ENCODE data around the gene ACAP1.
"Not testable (repeated sequence)": the region's sequence is repeated elsewhere in the genome, so short reads cannot be mapped to it uniquely, and the experiment has no call there.

Gene ACAP1

GRCh38 chr17:7354262-7354843, 18.0 kb downstream of the ACAP1 start:
- peak in 8 of 58 donors; percentile 6 to 55 (median 26) for DNase-seq

DNA sequence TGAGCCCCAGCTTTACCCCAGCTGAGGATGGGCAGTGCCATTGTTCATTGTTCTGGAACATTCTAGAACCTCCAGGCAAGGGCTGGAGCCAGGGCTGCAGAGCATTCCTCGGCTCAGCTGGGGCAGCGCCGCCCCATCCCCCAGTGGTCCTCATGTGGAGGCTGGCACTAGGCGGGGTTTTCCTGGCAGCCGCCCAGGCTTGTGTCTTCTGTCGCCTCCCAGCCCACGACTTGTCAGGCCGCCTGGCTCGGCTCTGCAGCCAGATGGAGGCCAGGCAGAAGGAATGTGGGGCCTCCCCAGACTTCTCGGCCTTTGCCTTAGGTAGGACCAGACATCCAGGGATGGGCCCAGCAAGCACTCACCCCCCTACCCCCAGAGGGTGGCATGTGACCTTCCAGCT, 18.7 kb downstream of the ACAP1 start, which contains the start of gene TMEM95:
TMEM95 (plus strand) TSS at position 104 of the 400 bp plus-strand sequence; CDS start at position 153, 49 bp downstream.
- peak in 49 of 58 donors; percentile 15 to 93 (median 61) for DNase-seq

GRCh38 chr17:7355573-7355972, 19.2 kb downstream of the ACAP1 start:
- no peak for DNase-seq

- peak in 44 of 58 donors; percentile 7 to 76 (median 50) for DNase-seq
Observed at GRCh38 chr17:7356072-7356549, 19.8 kb downstream of the ACAP1 start.

DNA sequence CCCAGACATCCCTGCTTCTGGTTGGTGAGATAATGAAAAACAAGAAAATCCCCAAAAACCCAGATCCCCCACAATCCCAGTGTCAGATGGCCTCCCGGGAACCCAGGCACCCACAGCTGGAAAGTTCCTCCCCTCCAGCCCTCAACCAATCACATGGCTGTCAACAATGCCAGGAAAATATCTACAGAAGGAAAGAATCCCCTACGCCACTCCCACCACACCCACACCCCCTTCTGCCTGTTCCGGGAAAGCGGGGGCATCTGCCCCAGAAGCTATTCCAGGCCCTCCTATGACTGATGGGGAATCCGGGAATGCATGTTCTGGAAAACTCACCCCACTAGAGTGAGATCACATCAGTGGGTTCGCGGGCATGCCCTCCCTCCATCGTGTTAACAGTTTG, 20.4 kb downstream of the ACAP1 start:
- no peak for DNase-seq

DNA sequence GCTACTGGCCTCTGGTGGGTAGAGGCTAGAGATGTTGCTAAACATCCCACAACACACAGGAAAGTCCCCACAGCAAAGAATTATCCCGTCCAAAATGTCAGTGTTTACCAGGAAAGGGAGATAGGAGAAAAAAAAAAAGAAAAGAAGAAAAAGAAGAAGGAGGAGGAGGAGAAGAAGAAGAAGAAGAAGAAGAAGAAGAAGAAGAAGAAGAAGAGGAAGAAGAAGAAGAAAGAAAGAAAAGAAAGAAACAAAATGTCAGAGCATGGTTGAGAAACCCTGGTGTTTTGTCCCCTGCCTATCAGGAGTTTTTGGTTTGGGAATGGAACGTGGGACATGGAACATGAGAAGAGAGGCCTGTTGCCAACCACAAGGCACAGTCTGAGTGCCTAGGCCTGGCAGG, 21.1 kb downstream of the ACAP1 start:
- DNase-seq: no peak

- no peak for DNase-seq
Observed at GRCh38 chr17:7361906-7362305, 25.6 kb downstream of the ACAP1 start.

GRCh38 chr17:7363311-7363710, 27.0 kb downstream of the ACAP1 start:
- no peak for DNase-seq

DNA sequence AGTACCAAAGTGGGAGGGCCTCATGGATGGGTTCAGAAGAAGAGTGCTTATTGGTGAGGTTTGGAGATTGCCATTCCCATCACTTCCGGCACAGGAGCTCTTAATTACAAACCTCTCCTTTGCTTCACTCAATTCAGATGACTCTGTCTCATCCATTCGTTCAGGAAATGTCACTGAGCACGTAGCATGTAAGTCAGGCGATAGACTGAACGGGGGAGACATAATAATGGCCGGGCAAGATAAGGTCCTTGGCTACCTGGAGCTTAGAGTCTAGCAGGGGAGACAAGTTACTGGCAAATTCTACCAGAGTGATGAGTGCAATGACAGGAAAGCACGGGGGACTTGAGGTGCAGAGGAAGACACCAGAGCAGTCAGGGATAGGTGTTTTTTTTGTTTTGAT, 29.6 kb downstream of the ACAP1 start:
- DNase-seq: not testable (repeated sequence)

- no peak for DNase-seq
Observed at GRCh38 chr17:7367083-7367482, 30.8 kb downstream of the ACAP1 start.

DNA sequence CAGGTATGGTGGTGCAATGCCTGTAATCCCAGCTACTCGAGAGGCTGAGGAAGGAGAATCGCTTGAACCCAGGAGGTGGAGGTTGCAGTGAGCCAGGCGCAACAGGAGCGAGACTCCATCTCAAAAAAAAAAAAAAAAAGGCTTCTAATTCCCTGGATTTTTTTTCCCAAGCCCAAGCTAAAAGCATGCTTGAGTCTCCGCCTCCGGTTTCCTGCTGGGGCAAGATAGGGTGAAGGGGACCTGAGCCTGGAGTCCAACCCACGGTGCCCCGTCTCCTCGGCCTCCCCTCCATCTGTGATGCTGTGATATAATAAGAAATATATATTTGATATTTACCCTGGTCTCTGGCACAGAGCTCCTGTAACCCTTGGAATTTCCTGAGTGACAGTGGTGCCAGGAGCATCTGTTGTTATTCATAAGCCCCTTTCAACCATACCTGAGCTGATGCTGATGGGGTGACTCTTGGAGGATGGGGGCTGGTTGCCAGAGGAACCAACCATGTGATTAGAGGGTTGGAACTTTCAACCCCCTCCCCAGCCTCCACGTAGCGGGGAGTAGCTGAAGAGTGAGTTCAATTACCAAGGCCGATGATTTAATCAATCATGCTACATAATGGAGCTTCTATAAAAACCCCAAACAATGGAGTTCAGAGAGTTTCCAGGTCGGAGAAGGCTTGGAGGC, 31.7 kb downstream of the ACAP1 start:
- no peak for DNase-seq

DNA sequence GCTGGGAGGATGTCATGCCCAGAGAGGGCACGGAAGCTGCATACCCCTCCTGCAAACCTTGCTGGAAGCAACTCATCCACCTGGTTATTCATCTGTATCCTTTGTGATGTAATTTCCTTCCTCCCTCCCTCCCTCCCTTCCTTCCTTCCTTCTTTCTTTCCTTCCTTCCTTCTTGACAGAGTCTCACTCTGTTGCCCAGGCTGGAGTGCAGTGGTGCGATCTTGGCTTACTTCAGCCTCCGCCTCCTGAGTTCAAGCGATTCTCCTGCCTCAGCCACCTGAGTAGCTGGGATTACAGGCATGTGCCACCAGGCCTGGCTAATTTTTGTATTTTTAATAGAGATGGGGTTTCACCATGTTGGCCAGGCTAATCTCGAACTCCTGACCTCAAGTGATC, 32.3 kb downstream of the ACAP1 start:
- DNase-seq: not testable (repeated sequence)

GRCh38 chr17:7369825-7370224, 33.5 kb downstream of the ACAP1 start:
- no peak for DNase-seq

GRCh38 chr17:7370853-7371252, 34.5 kb downstream of the ACAP1 start:
- no peak for DNase-seq

GRCh38 chr17:7374353-7374752, 38.0 kb downstream of the ACAP1 start:
- DNase-seq: no peak

DNA sequence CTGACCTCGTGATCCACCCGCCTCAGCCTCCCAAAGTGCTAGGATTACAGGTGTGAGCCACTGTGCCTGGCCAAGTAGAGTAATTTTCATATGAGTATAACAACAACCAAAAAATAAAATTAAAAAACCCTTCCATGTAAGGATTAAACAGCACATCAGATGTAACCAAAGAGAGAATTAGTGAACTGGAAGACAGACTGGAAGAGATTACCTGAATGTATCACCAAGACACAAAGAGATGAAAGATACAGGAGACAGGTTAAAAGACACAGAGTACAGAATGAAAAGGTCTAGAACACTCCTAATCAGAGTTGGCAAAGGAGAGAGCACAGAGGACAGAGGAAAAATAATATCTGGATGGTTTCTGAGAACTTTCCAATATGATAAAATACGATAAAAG, 42.8 kb downstream of the ACAP1 start:
- DNase-seq: no peak

DNA sequence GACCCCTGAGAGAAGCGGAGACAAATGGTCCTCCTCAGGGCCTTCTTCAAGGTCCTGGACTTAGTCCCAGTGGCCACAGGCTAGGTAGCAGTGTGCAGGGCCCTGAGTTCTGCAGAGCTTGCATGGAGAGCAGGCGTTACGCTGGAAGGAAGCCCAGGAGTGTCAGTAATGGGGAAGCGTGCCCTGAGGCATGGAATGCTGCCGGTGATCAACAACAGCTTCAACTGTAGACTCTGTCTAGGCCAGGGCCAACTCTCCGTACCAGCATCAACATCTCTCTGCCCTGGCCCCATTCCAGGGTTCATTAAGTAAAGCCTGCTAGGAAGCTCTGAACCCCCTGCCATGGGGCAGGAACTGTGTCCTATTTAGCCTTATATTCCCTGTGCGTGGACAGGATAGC, 44.0 kb downstream of the ACAP1 start:
- DNase-seq: peak in 9 of 58 donors; percentile 3 to 42 (median 18)

- DNase-seq: no peak
Observed at GRCh38 chr17:7380855-7381683, 44.7 kb downstream of the ACAP1 start, which contains the start of gene TNK1. TNK1 (plus strand) TSS chr17:7381089; CDS start chr17:7382927, 1,838 bp downstream.

- DNase-seq: no peak
Observed at GRCh38 chr17:7382901-7383300, 46.6 kb downstream of the ACAP1 start.

GRCh38 chr17:7383371-7383741, 47.0 kb downstream of the ACAP1 start:
- no peak for DNase-seq

GRCh38 chr17:7383742-7384488, 47.6 kb downstream of the ACAP1 start:
- peak in 22 of 58 donors; percentile 16 to 66 (median 35) for DNase-seq

Measured in anterior cingulate cortex (tissue), 58 donors.